GM10266 (cell line): ENCODE measurements around the gene ITSN1.

ENCODE experiments used
- DNase-seq: peaks from one replicate; pipeline ENCODE4 v3.0.0; 2012; ENCODE audit errors: extremely low spot score
- TF ChIP-seq, protein P1 (sequence below): IDR thresholded peaks from 2 replicates; pipeline ENCODE4 v1.5.1; 2012; ENCODE audit warnings: mild to moderate bottlenecking, low read depth; ENCODE audit not compliant: control insufficient read depth, insufficient read depth; ENCODE audit errors: missing control alignments

The ITSN1 gene

DNA sequence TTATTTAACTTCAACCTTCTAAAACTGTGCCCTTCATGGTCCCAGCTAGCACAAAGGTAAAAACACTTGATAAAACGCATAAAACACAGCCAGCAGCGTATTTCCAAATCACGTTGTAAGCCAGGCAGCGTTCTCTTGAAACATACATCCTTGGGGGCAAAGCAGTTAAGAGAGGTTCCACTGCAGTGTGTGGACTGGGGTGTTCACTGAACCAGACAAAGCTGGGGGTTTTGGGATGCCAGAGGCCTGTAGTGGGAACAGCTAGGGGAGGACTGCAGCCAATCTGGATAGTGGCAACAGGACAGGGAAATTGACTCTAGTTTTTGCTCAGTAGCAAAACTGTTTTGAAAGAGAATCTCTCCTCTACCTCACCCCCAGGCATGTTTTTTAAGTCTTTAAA lies 294.8 kb downstream of the ITSN1 start:
- TF ChIP-seq, protein P1, sequence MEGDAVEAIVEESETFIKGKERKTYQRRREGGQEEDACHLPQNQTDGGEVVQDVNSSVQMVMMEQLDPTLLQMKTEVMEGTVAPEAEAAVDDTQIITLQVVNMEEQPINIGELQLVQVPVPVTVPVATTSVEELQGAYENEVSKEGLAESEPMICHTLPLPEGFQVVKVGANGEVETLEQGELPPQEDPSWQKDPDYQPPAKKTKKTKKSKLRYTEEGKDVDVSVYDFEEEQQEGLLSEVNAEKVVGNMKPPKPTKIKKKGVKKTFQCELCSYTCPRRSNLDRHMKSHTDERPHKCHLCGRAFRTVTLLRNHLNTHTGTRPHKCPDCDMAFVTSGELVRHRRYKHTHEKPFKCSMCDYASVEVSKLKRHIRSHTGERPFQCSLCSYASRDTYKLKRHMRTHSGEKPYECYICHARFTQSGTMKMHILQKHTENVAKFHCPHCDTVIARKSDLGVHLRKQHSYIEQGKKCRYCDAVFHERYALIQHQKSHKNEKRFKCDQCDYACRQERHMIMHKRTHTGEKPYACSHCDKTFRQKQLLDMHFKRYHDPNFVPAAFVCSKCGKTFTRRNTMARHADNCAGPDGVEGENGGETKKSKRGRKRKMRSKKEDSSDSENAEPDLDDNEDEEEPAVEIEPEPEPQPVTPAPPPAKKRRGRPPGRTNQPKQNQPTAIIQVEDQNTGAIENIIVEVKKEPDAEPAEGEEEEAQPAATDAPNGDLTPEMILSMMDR, result no peak
- no peak for DNase-seq

DNA sequence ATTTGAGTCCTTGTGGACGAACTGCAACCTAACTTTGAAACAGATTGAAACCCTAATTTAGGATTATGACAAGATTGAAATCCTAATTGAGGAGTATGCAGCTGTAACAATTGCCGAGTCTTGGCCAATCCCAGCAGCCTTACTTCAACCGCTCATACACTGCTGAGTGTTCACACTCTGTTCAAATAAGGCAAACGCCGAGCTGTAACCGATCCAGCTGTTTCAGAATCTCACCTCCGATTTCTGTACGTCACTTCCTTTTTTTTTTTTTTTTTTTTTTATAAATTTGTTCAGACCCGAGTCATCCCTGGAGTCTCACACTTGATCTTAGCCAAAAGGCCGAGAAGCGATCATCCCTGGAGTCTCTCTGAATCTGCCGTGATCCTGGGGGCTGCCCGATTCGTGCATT lies 295.6 kb downstream of the ITSN1 start:
- TF ChIP-seq, protein P1, result no peak
- no peak for DNase-seq

GRCh38 chr21:33938381-33938780 lies 296.1 kb downstream of the ITSN1 start:
- no peak for DNase-seq
- TF ChIP-seq, protein P1, result no peak

DNA sequence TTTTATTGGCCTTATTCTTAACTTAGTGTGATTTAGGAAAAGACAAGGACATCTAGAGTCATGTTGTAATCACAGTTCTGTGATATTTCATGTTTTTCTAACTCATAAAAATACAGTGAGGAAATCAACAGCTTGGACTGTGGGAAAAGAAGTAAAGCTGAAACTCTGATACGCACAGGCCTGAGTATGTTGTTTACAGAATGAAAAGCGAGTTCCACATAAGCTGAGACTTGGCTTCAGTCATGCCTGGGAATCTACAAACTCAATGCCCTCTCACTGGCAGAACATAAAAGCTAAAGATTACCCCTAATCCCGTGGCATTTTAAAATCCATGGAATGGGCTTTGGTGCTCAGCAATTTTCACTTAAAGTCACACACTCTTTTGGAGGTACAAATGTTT lies 296.9 kb downstream of the ITSN1 start:
- DNase-seq, result no peak
- TF ChIP-seq, protein P1, result no peak

- TF ChIP-seq, protein P1, result no peak
- no peak for DNase-seq
Measured at GRCh38 chr21:33940164-33940880, 298.0 kb downstream of the ITSN1 start.

DNA sequence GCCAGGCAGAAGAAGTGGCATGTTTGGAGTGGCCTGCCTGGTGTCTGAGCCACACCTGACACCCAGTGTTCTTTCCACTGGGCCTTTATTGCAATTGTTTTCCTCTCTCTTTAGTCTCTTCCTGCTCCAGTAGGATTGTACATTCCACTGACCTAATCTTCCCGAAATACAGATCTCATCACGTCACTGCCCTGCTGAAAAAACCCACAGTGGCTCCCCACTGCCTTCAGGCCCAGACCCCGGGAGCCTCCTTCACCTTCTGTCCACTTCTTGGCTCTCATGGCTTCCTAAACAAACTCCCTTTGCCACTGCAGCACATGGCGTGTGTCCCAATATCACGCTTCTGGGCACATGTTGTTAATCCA lies 298.6 kb downstream of the ITSN1 start:
- DNase-seq, result no peak
- TF ChIP-seq, protein P1, result no peak

DNA sequence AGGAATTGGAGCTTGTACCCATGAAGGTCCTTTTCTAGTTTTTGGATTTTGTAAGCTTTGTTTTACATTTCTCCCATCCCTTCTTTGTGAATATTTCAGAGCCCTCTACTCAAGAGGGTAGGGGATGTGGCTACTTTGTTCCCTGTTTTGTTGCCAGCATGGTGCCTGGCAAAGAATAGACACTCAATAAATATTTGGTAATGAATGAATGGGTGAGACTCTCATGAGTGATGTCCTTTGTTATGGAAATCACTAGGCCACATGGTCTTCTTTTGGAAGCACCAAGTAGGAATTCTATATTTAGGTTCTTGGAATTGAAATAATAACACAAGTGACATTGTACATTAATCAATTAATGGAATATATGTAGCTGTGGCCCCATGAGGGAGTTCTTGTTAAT lies 300.1 kb downstream of the ITSN1 start:
- TF ChIP-seq, protein P1, result no peak
- DNase-seq, result no peak
